GM19240 (cell line): ENCODE results near the gene PAIP2B.
"Not testable (repeated sequence)": the region's sequence is repeated elsewhere in the genome, so short reads cannot be mapped to it uniquely, and the experiment has no call there.

Experiments
- DNase-seq: peaks from one replicate; pipeline ENCODE4 v3.0.0; 2011; ENCODE audit warnings: low spot score; ENCODE audit not compliant: insufficient read length

PAIP2B gene

GRCh38 chr2:71220743-71221142 is 6.2 kb downstream of the PAIP2B start:
- no peak for DNase-seq

- no peak for DNase-seq
Observed at GRCh38 chr2:71216501-71216900, 10.4 kb downstream of the PAIP2B start.

GRCh38 chr2:71215447-71215846 is 11.5 kb downstream of the PAIP2B start:
- DNase-seq, result no peak

GRCh38 chr2:71212336-71212735 is 14.6 kb downstream of the PAIP2B start:
- DNase-seq, result no peak

- DNase-seq, result no peak
Observed at GRCh38 chr2:71210292-71210691, 16.6 kb downstream of the PAIP2B start.

GRCh38 chr2:71208756-71209155 is 18.1 kb downstream of the PAIP2B start:
- DNase-seq, result no peak

- DNase-seq, result no peak
Observed at GRCh38 chr2:71207601-71208000, 19.3 kb downstream of the PAIP2B start.

GRCh38 chr2:71206271-71206670 is 20.6 kb downstream of the PAIP2B start:
- DNase-seq, result no peak

- no peak for DNase-seq
Observed at GRCh38 chr2:71191570-71191943, 35.3 kb downstream of the PAIP2B start.

- no peak for DNase-seq
Observed at GRCh38 chr2:71190656-71191569, 36.0 kb downstream of the PAIP2B start.

GRCh38 chr2:71187589-71187988 is 39.3 kb downstream of the PAIP2B start:
- no peak for DNase-seq

GRCh38 chr2:71186973-71187372 is 39.9 kb downstream of the PAIP2B start:
- DNase-seq, result no peak

GRCh38 chr2:71183306-71184115 is 43.4 kb downstream of the PAIP2B start:
- DNase-seq, result not testable (repeated sequence)

GRCh38 chr2:71181316-71181715 is 45.6 kb downstream of the PAIP2B start:
- no peak for DNase-seq

GRCh38 chr2:71178836-71179235 is 48.1 kb downstream of the PAIP2B start:
- not testable (repeated sequence) for DNase-seq

- no peak for DNase-seq
Observed at GRCh38 chr2:71174207-71174606, 52.7 kb downstream of the PAIP2B start.

- DNase-seq, result no peak
Observed at GRCh38 chr2:71173096-71173495, 53.8 kb downstream of the PAIP2B start.

GRCh38 chr2:71166812-71167211 is 60.1 kb downstream of the PAIP2B start:
- no peak for DNase-seq

GRCh38 chr2:71157124-71157793 is 69.6 kb downstream of the PAIP2B start:
- DNase-seq, result peak; percentile 29

GRCh38 chr2:71156573-71156972 is 70.3 kb downstream of the PAIP2B start:
- DNase-seq, result no peak

GRCh38 chr2:71155846-71156245 is 71.1 kb downstream of the PAIP2B start:
- DNase-seq, result no peak

- DNase-seq, result peak; percentile 19
Observed at GRCh38 chr2:71154798-71155197, 72.1 kb downstream of the PAIP2B start.
